ENCODE data around the gene NEB. TPM values are rescaled to one million over a fixed set of nuclear protein-coding genes. Genes with fewer than 3 reads are reported as not detected.
"Not testable (repeated sequence)": the region's sequence is repeated elsewhere in the genome, so short reads cannot be mapped to it uniquely, and the experiment has no call there.

The NEB gene
- polyA plus RNA-seq, 12 donors: 667 to 7,283 (median 1,536) TPM

DNA sequence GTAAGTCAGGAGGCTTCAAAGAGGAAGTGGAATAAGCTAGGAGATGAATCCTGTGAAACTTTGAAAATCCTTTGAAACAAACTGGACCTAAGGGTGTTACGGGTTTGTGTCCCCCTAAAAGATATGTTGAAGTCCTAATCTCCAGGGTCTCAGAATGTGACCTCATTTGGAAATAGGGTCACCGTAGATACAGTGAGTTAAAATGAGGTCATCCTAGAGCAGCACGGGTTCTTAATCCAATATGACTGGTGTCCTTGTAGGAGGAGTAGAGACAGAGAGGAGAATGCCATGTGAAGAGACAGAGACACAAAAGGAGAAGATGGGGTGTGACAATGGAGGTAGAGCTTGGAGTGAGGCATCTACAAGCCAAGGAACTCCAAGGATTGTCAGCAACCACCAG is 26.9 kb upstream of the NEB start:
- no peak for DNase-seq

DNA sequence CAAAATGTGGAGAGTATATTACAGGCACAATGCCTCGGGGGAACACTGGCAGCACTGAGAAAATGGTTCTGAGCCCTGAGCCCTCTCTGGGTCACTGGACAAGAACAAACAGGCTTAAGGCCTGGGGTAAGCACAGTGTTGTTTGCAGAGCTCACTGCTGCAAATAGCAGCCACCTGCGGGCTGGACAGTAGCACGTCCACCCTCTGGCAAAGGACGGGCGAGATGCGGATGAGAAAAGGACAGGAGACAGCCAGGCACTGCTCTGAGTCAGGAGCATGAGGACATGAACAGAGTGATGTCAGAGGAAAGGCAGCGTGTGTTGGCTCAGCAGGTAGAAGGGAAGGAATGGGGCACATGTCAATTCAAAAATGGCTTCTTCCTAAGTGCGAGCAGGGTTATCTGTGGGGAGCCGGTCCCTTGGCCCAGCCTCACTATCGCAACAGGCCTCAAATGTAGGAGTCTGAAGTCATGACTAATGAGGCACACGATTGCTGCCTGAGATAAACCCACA is 25.9 kb upstream of the NEB start:
- DNase-seq: no peak

DNA sequence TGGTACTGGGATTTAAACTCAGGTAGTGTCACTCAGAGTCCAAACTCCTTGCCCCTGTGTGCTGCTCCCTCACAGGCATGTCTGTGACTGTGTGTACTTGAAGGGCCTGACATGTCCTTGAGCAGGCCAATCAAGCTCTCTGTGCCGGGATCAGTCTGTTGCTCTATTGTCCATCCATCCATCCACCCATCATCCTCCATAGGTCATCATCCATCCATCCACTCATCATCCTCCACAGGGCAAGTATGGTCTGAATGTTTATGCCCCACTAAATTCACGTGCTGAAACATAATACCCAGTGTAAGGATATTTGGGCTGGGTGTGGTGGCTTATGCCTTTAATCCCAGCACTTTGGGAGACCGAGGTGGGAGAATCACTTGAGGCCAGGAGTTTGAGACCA is 24.5 kb upstream of the NEB start:
- DNase-seq: no peak

DNA sequence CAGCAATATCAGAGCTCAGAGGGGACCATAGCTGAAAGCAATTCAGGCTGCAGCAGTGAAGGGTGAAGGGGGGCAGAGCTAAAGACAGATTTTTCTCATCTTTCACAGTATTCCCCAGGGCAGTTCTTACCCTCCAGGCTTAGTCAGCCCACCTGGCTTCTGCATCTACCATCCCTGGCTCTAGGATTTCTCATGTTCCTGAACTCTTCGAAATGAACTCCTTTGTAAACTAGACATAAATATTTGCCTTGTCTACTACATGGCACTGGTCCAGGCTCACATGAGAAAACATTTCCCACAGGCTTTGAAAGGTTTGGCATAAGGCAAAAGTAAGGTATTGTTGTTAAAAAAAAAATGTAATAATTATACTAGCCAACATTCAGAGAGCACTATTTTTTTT is 23.6 kb upstream of the NEB start:
- DNase-seq: no peak

DNA sequence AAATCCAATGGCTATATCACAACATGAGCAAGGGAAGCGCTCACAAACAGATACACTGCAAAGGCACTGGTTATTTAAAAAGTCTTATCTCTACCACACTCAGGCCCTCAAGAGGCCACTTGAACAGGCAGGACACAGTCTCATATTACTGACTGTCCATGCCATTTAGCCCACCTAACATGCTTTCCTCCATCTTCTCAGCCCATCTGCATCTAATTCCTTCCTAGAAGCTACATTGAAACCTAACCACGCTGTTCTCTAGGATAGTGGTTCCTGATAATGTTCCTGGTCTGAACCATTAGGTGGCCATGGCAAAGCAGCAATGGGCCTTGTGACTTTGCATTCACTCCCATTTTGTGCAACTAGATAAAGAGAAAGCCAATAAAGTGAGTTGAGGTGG is 22.5 kb upstream of the NEB start:
- DNase-seq: no peak

DNA sequence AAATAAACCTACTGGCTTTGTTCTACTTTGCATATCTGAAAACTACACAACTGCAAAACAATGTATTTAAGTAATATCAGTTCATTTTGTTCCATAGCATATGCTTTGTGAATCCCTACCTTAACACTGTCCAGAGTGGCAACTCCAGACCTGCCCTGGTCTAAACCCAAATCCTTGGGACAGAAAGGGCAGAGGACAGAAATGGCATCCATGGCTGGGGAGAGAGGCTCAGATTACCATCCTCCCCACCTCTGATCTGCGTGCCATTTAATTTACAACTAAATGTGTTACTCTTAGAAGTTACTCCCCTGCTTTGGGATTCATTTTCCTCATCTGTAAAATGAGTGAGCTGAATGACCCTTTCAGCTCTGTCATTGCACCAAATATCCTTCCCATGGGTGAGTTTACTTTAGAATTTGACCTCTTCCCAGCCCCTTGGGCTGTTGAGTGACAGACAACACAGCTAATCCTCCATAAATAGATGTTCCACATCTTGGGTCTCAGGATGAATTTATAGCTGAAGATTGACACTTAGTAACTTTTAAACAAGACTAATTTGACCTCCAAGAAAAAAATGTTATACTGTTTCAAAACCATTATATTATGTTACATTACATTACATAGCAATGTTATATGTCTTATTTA is 20.1 kb upstream of the NEB start:
- no peak for DNase-seq

DNA sequence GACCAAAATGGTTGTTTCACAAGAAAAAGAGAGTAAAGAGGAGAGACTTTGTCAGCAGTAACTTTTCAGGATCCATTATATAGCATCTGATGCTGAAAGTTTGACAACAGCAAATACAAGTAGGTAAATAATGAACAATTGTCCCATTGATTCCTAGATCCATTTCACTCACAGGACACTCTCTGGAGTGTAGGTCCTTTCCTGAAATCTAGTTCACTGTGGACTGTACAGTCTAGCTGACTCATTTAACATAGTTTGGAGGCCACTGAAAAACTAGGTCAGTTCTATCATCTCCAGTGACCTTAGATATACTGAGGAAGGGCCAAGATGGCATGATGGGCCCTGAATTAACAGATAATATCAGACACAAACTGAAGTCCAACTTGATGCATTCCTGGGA is 19.3 kb upstream of the NEB start:
- no peak for DNase-seq

DNA sequence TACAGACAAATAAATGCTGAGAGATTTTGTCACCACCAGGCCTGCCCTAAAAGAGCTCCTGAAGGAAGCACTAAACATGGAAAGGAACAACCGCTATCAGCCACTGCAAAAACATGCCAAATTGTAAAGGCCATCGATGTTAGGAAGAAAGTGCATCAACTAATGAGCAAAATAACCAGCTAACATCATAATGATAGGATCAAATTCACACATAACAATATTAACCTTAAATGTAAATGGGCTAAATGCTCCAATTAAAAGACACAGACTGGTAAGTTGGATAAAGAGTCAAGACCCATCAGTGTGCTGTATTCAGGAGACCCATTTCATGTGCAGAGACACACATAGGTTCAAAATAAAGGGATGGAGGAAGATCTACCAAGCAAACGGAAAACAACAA is 11.0 kb upstream of the NEB start:
- DNase-seq: not testable (repeated sequence)

DNA sequence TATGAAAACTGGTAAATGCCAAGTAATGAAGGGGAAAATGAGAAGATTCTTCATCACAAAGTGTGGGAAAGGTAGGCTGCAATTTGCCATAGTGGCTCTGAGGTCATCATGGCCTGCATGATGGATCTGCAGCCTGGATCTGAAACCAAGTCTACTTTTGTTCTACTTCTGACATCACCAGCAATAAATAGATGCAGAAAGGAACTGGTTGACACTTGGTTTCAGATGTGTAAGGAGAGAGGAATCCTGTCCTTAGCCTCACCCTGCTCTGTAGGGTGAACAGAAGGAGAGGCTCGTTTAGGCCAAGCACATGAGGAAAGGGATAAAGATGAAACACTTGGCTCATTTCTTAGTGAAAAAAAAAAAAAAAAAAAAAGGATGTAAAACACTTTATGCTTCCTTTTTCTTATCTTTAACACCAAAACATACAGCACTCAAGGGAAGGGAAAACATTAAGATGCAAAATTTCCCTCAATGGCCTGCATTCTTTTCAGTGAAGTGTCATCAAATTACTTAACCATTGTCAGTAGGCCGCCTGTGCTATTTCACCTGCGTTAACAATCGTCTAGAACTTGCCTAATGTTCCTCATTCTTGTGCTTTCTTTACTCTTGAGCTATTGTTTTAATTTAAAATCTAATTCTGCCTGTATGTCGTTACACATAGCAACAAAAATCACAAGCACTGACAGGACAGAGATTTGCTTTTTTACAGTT is 3.9 kb downstream of the NEB start:
- no peak for DNase-seq

DNA sequence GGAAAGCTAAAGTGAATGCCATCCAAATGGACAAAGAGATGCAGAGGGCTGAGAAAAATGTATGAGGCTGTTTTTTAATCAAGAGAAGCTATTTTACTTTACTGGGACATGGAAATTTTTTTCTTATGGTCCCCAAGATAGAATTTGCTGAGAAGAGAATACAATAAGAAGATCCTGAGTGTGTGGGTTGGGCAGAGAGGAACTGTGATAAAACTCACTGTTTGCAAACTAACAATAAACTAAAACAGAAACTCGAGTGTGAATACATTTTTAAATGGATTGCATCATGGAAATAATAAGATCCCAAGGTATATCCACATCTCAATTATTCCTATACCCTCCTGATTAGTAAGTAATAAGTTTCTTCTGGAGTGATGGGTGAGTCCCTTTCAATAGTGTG is 4.4 kb downstream of the NEB start:
- DNase-seq: no peak

DNA sequence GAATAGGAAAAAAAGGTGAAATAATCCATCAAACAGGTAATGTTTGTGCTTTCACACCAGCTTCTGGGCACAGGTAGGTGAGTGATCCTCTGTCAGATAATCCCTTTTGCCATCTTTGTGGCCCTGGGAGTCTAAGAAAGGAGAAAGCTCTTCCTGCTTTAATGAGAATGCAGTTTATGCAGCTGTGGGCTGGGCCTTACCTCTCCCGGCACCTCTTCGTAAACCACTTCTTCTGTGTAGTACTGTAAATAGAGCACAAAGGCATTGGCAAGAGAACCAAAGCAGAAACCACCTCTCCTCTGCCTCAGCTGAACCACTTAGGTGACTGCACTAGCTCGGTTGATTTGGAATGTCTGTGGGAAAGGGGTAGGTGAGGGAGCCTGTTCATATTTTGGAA is 4.9 kb downstream of the NEB start:
- DNase-seq: no peak

DNA sequence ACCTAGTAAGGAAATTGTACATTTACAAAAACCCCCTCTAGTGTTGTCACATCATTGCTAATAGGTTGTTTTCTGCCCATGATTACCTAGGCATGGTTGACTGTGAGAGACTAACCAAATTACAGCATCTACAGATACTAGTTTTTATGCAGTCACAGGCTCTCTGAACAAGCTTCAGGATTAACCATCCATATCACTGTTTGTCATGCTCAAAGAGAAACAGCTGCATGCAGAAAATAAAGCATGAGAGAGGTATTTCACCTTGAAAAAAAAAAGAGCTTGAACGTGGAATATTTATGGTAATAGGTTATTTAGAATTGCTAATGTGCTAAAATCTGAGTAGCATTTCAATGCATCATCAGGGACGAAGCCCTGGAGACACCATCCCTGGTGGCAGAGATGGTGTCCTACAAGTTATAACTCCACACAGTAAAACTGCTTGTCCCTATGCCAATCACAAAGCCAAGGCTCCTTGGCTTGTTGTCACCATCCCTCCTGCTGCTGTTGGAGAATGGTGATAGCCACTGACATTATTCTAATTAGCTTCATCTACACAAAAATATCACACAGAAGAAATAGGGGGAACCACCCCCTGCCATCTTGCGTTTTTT is 5.4 kb downstream of the NEB start:
- no peak for DNase-seq

DNA sequence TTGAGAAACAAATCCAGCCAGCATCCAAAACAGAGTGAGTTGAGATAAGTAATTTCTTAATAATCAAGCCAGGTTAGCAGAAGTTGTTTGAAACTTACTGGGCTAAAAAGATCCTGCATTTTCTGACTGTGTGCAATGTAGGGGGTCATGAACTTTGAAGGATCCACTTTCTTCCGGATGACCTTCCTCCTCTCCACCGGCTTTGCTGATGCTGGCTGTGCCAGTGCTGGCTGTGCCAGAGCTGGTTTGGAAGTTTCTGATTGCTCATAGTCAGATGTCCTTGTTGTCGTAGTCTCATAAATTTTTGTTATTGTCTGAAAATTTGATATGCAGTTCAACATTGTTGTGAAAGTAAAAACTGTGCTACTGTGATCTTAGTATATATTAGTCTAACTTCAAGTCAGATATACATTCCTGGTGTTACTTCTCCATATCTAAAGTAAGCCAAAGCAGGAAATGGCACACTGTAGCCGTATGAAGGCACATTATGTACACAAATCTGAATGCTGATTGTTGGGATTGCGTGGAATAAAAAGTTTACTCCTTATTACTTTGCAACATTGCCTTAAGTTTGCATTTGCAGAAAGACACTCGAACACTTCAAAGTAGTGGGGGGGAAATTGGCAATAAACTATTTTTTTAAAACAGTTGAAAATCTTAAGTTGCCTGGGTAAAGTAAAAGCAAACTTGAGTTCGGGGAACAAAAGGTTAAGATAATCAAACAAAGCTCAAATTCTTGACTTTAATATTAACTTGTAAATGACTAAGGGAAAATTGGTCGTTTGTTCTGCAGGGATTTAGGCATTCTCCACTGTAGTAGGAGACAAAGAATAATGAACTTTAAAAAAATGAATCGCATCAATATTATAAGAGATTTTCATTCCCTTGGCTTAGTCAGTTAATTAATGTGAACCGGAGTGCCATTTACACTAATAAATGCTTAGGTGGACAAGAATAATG is 6.4 kb downstream of the NEB start:
- DNase-seq: no peak

DNA sequence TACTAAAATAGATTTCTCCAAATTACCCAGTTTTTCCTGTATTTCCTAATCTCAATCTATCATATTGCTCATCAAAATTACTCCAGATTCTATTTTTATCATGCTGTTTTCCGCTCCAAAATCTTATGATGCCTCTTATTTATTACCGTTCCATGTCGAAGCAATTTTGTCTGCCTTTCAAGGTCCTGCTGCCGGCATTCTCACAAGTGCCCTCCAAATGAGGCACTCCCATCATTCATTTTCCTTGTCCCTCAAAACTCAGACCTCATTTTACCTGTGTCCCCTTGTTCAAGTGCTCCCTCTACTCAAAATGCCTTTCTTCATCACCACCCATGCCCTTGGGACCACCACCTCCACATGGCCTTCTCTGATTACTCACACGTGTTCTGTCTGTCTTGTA is 13.1 kb downstream of the NEB start:
- DNase-seq: no peak

DNA sequence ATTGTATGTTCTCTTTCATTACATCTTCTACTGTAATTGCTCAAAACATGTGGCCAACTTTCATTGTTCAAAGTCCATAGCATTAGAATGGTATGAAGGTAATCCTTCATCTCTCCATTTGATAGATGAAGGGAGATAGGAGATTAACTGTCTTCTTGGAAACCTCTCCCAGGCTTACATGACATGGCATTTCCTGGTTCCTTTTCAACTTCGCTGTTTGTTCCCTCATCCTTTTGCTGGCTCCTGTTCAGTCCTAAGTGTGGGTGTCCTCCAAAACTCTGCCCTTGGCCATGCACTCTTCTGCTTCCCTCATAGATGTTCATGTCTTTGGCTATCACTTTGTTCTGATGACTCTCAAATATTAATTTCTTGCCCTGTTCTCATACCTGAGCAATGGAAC is 13.8 kb downstream of the NEB start:
- DNase-seq: no peak

DNA sequence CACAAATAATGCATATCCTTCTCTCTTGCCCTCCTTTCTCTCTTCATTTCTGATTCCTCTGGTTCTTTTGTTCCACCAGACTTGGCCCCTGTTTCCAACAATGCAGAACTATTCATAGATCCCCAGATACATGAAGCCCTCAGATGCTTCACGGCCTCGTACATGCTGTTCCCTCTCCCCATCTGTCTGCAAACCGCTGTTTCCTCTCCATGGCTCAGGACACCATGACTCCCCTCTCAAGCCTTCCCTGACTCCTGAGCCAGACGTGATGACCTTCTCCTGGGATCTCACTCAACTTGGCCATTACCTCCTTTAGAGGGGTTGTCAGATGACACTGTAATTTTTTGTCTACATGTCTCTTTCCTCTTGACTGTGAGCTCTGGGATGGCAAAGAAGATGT is 15.5 kb downstream of the NEB start:
- DNase-seq: no peak

DNA sequence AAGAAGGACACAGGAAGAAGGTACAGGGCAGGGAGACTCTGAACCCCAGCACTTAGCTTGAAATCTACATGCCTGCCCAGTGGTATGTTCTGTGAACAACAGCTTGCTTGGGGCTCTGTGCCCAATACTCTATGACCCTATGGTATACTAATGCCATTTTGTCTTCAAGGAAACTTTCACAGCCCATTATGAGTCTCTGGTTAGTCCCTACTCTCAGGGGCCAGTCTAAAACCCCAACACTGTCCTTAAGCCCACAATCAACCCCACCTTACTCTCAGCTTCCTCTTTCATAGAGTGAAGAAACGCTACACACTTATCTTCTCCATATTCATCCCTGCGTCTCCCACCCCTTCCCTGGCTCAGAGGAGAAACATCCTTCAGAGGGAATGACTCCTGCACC is 16.0 kb downstream of the NEB start:
- DNase-seq: no peak

DNA sequence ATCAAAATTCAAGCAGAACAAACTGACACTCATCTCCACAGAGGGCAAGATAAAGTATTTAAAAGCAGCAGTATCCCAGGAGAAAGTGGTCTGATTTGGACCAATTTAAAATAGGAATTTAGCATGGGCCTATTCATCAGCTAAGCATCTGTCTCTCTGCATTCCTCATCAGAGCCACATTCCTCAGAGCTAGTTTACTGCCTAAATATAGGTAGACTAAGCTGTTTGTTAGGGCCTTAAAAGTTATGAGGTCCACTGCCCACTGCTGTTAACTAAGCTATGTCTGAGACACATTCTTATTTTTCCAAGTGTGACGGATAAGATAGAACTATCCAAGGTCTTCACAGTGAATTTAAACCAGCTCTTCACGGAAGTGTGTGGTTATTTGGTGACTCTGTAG is 17.6 kb downstream of the NEB start:
- DNase-seq: no peak

DNA sequence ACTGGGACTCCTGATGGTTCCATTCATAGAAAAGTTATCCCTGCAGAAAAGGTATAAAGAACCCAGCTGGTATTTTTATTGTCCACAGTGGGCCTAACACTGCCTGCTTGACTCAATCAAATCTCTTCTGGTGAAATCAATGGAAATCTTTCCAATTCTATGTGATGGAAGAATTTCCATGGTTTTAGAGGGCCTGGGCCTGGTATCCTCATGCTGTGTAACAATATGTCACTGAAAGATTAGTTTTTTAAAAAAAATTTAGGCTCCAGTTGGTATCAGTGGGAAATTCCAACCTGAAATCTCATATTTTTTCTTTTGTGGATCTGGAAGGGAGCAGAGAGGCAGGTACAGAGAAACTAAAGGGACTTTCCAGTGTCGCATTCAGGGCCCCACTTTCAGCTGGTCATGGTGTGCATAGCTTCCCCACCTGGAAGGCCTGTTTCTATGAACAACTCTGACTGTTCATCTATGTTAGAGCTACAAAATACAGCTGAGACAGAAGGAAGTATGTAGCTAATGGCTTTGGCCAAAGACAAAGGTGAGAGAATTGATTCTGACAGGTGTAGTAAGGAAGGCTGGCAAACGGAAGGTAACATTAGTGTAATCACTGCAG is 20.9 kb downstream of the NEB start:
- DNase-seq: no peak

DNA sequence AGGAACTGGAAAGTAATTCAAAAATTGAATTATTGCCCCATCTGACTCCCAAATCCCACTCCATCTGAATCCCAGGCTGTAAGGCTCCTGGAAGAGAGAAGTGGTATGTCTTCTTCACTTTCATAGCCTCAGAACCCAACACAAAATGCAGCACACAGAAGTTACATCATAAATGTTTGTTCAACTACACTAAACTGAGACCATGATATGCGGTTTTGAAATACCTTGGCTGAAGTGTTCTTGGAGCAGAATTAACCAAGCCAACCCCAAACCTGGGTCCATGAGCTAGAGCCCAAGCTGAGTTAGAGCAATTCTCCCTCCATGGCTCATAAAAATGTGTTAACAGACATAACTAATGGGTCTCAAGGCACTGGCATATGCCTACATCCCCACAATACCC is 23.3 kb downstream of the NEB start:
- DNase-seq: no peak

DNA sequence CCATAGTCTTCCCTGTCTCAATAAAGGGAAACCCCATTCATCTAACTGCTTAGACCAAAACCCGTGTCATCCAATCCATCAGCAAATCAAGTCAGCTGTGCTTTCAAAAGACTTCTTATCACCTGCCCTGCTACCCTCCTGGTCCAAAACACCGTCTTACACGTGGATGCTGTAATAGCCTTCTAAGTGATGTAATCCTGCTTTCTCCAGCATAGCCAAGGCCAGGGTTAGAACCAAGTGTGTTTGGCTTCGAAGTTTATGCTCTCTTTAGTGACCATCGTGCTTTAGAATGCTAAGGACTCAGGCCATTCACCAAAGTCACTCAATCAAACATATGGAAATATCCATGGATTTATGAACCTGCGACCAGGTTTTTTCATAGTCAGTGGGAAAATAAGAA is 25.5 kb downstream of the NEB start:
- DNase-seq: no peak

DNA sequence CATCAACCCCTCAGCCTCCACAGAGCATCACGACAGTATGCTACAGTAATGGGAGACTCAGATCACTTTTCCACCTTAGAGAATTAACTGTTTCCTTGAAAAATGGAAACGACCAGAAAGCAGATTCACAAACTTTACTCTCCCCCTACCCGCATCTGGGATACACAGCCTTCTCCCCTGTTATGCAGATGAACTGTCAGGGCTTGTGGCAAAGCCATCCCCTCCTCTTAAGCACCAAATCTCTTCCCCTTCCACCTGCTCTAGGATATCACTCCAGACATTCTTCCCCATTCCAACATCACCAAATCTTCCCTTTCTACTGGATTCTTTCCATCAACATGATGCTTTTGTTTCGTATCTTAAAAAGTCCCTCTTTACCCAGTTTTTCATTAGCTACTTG is 26.4 kb downstream of the NEB start:
- no peak for DNase-seq
